GM23248 (cell line): Measurements from ENCODE around the gene CBS. TPM values are rescaled to one million over a fixed set of nuclear protein-coding genes. Genes with fewer than 3 reads are reported as not detected.
"Not testable (repeated sequence)": the region's sequence is repeated elsewhere in the genome, so short reads cannot be mapped to it uniquely, and the experiment has no call there.

Source experiments
- DNase-seq: peaks from one replicate; pipeline ENCODE4 v3.0.0-alpha.2; 2015
- H2AFZ ChIP-seq: fragments of 200-600 bp; sonication (generic); 2 replicates; pipeline ENCODE4 v1.6.1; 2016; ENCODE audit warnings: antibody characterized with exemption
- H3F3A ChIP-seq: fragments of 200-600 bp; sonication (generic); 2 replicates; pipeline ENCODE4 v1.6.1; 2016; ENCODE audit warnings: mild to moderate bottlenecking, antibody characterized with exemption, mixed run types; ENCODE audit not compliant: insufficient read depth
- H3K27ac ChIP-seq: fragments of 200-600 bp; sonication (generic); 2 replicates; pipeline ENCODE4 v1.5.1; 2016; ENCODE audit warnings: mild to moderate bottlenecking
- H3K27me3 ChIP-seq: fragments of 200-600 bp; sonication (generic); replicated peaks from 2 replicates; pipeline ENCODE4 v1.6.1; 2016; ENCODE audit warnings: mild to moderate bottlenecking; ENCODE audit not compliant: insufficient read depth
- H3K36me3 ChIP-seq: fragments of 200-600 bp; sonication (generic); 2 replicates; pipeline ENCODE4 v1.6.1; 2016; ENCODE audit warnings: low read depth, mild to moderate bottlenecking
- H3K4me1 ChIP-seq: fragments of 200-600 bp; sonication (generic); 2 replicates; pipeline ENCODE4 v1.6.1; 2016; ENCODE audit warnings: mild to moderate bottlenecking; ENCODE audit not compliant: insufficient read depth
- H3K4me2 ChIP-seq: fragments of 200-600 bp; sonication (generic); one replicate; pipeline ENCODE4 v1.6.1; 2016; ENCODE audit warnings: mild to moderate bottlenecking; ENCODE audit not compliant: unreplicated experiment
- H3K4me3 ChIP-seq: fragments of 200-600 bp; sonication (generic); 2 replicates; pipeline ENCODE4 v1.5.1; 2016; ENCODE audit warnings: mild to moderate bottlenecking
- H3K79me2 ChIP-seq: fragments of 200-600 bp; sonication (generic); 2 replicates; pipeline ENCODE4 v1.6.1; 2016; ENCODE audit warnings: mild to moderate bottlenecking; ENCODE audit not compliant: insufficient read depth
- H3K9ac ChIP-seq: fragments of 200-600 bp; sonication (generic); 2 replicates; pipeline ENCODE4 v1.6.1; 2016; ENCODE audit warnings: mild to moderate bottlenecking
- H3K9me2 ChIP-seq: fragments of 200-600 bp; sonication (generic); 2 replicates; pipeline ENCODE4 v1.6.1; 2016; ENCODE audit warnings: mixed run types, mild to moderate bottlenecking, moderate library complexity; ENCODE audit not compliant: insufficient read depth
- H3K9me3 ChIP-seq: fragments of 200-600 bp; sonication (generic); one replicate; pipeline ENCODE4 v1.6.1; 2017; ENCODE audit warnings: low read depth
- H4K20me1 ChIP-seq: fragments of 200-600 bp; sonication (generic); 2 replicates; pipeline ENCODE4 v1.6.0; 2016; ENCODE audit not compliant: insufficient read depth
- WGBS, 2 experiments: methylation state at CpG; one replicate each; pipeline ENCODE4 v1.1.6; 2015 to 2017; ENCODE audit warnings: low lambda C conversion rate in 2 of 2, low coverage in 1 of 2; ENCODE audit errors: missing lambda C conversion rate in 2 of 2; 5-methylcytosine and 5-hydroxymethylcytosine counted together
- in situ Hi-C: fragments of 300-500 bp; cut with MboI; formaldehyde crosslinking; loops from 2 replicates; pipeline ENCODE4 v1.15.0; 2020
- polyA plus RNA-seq: library from polyadenylated mRNA; unstranded; fragments of >200 nt; fragmentation: Nextera tagmentation; extraction: Ambion mirVana; gene quantifications from 2 replicates; pipeline ENCODE4 v1.2.1, GENCODE V29; 2016
- total RNA-seq: library from RNA; depleted of rRNA; stranded (reverse); fragments of >200 nt; shearing (Covaris generic); gene quantifications from 2 replicates; pipeline ENCODE4 v1.2.3, GENCODE V29; 2014

The CBS gene
- total and polyA plus RNA-seq, 2 experiments from 2014 or later = 77.5 to 117 TPM

GRCh38 chr21:43082587-43083300 lies 7.1 kb upstream of the CBS start:
- DNase-seq, H3K27me3 ChIP-seq, H3K4me1 ChIP-seq, H3K9ac ChIP-seq, H4K20me1 ChIP-seq, H3K4me2 ChIP-seq, H3K9me3 ChIP-seq, H2AFZ ChIP-seq, H3K27ac ChIP-seq, H3K36me3 ChIP-seq, H3K4me3 ChIP-seq, H3K79me2 ChIP-seq, H3K9me2 ChIP-seq, H3F3A ChIP-seq, in situ Hi-C loops: not testable (repeated sequence)
- WGBS, 2 experiments = no CpG with 5 or more reads among the region's 24 CpGs

- H3K27ac ChIP-seq, H3K9ac ChIP-seq, H3K4me1 ChIP-seq, H3K9me3 ChIP-seq, H3K9me2 ChIP-seq, H3K4me3 ChIP-seq, H3K36me3 ChIP-seq, H2AFZ ChIP-seq, in situ Hi-C loops, H3K27me3 ChIP-seq, DNase-seq, H4K20me1 ChIP-seq, H3K79me2 ChIP-seq, H3K4me2 ChIP-seq, H3F3A ChIP-seq: not testable (repeated sequence)
- WGBS, 2 experiments = 10 to 27% methylated on average over 2 to 6 of the region's 28 CpGs
Measured at GRCh38 chr21:43076643-43077042, 1.0 kb upstream of the CBS start.

GRCh38 chr21:43076023-43076637 lies 495 bp upstream of the CBS start:
- WGBS, 2 experiments = no CpG with 5 or more reads among the region's 77 CpGs
- H3K9me2 ChIP-seq, DNase-seq, H3K9ac ChIP-seq, H2AFZ ChIP-seq, H3K4me1 ChIP-seq, H3K4me3 ChIP-seq, H4K20me1 ChIP-seq, H3K4me2 ChIP-seq, in situ Hi-C loops, H3K27me3 ChIP-seq, H3K36me3 ChIP-seq, H3K27ac ChIP-seq, H3K9me3 ChIP-seq, H3K79me2 ChIP-seq, H3F3A ChIP-seq: not testable (repeated sequence)

- H3K4me3 ChIP-seq, H2AFZ ChIP-seq, H3K9me2 ChIP-seq, H3K36me3 ChIP-seq, in situ Hi-C loops, H3K9me3 ChIP-seq, DNase-seq, H3K4me1 ChIP-seq, H3F3A ChIP-seq, H3K27me3 ChIP-seq, H3K4me2 ChIP-seq, H3K9ac ChIP-seq, H3K79me2 ChIP-seq, H4K20me1 ChIP-seq, H3K27ac ChIP-seq: not testable (repeated sequence)
- WGBS, 2 experiments = no CpG with 5 or more reads among the region's 74 CpGs
Measured at GRCh38 chr21:43074401-43075169, 1.1 kb downstream of the CBS start.

GRCh38 chr21:43072742-43073141 lies 2.9 kb downstream of the CBS start:
- no CpG with 5 or more reads among the region's 11 CpGs for WGBS, 2 experiments
- in situ Hi-C loops, H3K79me2 ChIP-seq, H4K20me1 ChIP-seq, H3K9me3 ChIP-seq, H2AFZ ChIP-seq, H3K4me2 ChIP-seq, H3K9ac ChIP-seq, H3K36me3 ChIP-seq, DNase-seq, H3F3A ChIP-seq, H3K27ac ChIP-seq, H3K4me3 ChIP-seq, H3K9me2 ChIP-seq, H3K27me3 ChIP-seq, H3K4me1 ChIP-seq: not testable (repeated sequence)

- H3F3A ChIP-seq, H4K20me1 ChIP-seq, H3K4me2 ChIP-seq, H3K9me3 ChIP-seq, H2AFZ ChIP-seq, H3K4me1 ChIP-seq, H3K36me3 ChIP-seq, H3K9ac ChIP-seq, H3K4me3 ChIP-seq, H3K9me2 ChIP-seq, H3K27me3 ChIP-seq, in situ Hi-C loops, H3K79me2 ChIP-seq, DNase-seq, H3K27ac ChIP-seq: not testable (repeated sequence)
- WGBS, 2 experiments = no CpG with 5 or more reads among the region's 10 CpGs
Measured at GRCh38 chr21:43069682-43070081, 6.0 kb downstream of the CBS start.

- H3K79me2 ChIP-seq = not testable (repeated sequence)
Measured at GRCh38 chr21:43068065-43068464, 7.6 kb downstream of the CBS start.

More at GRCh38 chr21:43068065-43068464, 7.6 kb downstream of the CBS start:
- H3K9me3 ChIP-seq, H4K20me1 ChIP-seq, DNase-seq, H3K4me2 ChIP-seq, H3K4me1 ChIP-seq, H3K9ac ChIP-seq, H3F3A ChIP-seq, H3K9me2 ChIP-seq, in situ Hi-C loops, H3K36me3 ChIP-seq, H3K27me3 ChIP-seq, H3K27ac ChIP-seq, H2AFZ ChIP-seq, H3K4me3 ChIP-seq: not testable (repeated sequence)
- WGBS, 2 experiments = 90 to 92% methylated on average over 3 to 5 of the region's 12 CpGs
